Urinary bladder (tissue), 4 donors: ENCODE measurements around the gene AADACL2. TPM values are rescaled to one million over a fixed set of nuclear protein-coding genes. Genes with fewer than 3 reads are reported as not detected.

ENCODE experiments used
- DNase-seq: peaks from one replicate; pipeline ENCODE4 v3.0.0-alpha.2; 2015; ENCODE audit errors: extremely low spot score
- H3K27ac ChIP-seq: one replicate; pipeline ENCODE4 v1.5.1; 2013; ENCODE audit warnings: low read depth, mild to moderate bottlenecking, moderate library complexity
- H3K36me3 ChIP-seq: one replicate; pipeline ENCODE4 v1.6.1; 2013; ENCODE audit warnings: mild to moderate bottlenecking, moderate library complexity; ENCODE audit not compliant: insufficient read depth
- H3K4me1 ChIP-seq: one replicate; pipeline ENCODE4 v1.6.1; 2013; ENCODE audit warnings: mild to moderate bottlenecking, moderate library complexity; ENCODE audit not compliant: insufficient read depth
- H3K4me3 ChIP-seq: one replicate; pipeline ENCODE4 v1.5.1; 2013; ENCODE audit warnings: low read depth, low read length
- WGBS: extraction: QIAGEN DNeasy Blood & Tissue Kit; methylation state at CpG from one replicate; pipeline ENCODE4 v1.1.7; 2013; 5-methylcytosine and 5-hydroxymethylcytosine counted together
- polyA plus RNA-seq: library from polyadenylated mRNA; stranded (reverse); fragments of 200-250 nt; gene quantifications from one replicate; pipeline ENCODE4 v1.2.3, GENCODE V29; 2013
- total RNA-seq: library from RNA; depleted of rRNA; stranded (reverse); fragments of >200 nt; gene quantifications from one replicate; pipeline ENCODE4 v1.2.3, GENCODE V29; 2014
- donor health status: healthy with polysubstance abuse.
- donor health status: healthy.

Gene AADACL2, protein sequence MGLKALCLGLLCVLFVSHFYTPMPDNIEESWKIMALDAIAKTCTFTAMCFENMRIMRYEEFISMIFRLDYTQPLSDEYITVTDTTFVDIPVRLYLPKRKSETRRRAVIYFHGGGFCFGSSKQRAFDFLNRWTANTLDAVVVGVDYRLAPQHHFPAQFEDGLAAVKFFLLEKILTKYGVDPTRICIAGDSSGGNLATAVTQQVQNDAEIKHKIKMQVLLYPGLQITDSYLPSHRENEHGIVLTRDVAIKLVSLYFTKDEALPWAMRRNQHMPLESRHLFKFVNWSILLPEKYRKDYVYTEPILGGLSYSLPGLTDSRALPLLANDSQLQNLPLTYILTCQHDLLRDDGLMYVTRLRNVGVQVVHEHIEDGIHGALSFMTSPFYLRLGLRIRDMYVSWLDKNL
- 0.48 TPM for total RNA-seq
- 1.4 TPM for polyA plus RNA-seq

DNA sequence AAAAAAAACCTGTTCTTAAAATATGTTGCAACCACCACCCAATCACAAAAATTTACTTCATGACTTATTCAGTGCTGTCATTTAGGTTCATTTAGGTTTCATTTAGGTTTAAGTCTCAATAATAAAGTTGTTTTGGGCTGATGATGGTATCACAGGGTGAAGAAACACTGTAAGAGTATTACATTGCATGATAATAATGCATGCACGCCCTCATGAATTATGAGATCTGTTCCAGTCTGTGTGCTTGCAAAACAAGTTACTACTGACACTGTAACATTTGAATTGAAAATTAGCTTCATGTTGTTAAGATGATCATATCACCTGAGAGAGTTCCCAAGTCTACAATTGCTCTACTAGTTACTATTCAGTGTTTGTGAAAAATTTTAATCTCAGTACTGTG, at the start of gene AADACL2:
TSS of gene AADACL2 (plus strand) at position 315 of the 400 bp plus-strand sequence. CDS start 109 bp downstream, outside the sequence.
- no peak for DNase-seq
- H3K27ac ChIP-seq, result no peak within 1 kb of the TSS
- H3K36me3 ChIP-seq, result no peaks in the 10 kb centered on the region
- no peak within 1 kb of the TSS for H3K4me3 ChIP-seq
- H3K4me1 ChIP-seq, result no peaks in the 10 kb centered on the region
- 79% methylated on average over 1 of the region's 1 CpG for WGBS

DNA sequence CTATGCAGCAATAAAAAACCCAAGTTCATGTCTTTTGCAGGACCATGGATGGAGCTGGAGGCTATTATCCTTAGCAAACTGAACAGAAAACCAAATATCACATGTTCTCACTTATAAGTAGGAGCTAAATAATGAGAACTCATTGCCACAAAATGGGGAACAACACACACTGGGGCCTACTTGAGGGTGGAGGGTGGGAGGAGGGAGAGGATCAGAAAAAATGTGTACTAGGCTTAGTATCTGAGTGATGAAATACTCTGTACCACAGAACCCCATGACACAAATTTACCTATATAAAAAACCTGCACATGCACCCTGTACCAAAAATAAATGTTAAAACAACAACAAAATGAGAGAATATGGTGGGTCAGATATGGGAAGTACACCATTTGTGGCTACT, 49.6 kb upstream of the AADACL2 start:
- no peaks in the 10 kb centered on the region for H3K4me1 ChIP-seq
- H3K27ac ChIP-seq, result no peak overlapping the region
- no peaks in the 10 kb centered on the region for H3K36me3 ChIP-seq
- DNase-seq, result no peak
- H3K4me3 ChIP-seq, result no peak overlapping the region

DNA sequence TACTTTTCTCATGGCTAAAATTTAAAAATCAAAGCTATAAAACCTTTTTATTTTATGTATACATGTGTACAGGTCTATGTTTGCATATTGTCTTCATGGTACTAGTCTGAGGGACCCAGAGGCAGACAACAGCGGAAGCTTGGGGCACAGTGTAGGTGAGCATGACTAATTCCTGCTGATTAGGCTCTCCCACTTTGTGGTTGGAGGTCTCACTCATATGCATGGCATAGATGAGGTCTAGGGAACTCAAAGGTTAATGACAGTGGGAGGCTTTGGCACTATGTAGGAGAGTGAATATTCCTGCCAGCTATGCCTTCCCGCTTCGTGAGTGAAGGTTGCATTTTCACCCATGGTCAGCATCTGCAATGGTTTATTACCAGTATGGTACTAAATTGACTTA, 47.5 kb upstream of the AADACL2 start:
- H3K4me3 ChIP-seq, result no peak overlapping the region
- 91% methylated on average over 3 of the region's 3 CpGs for whole genome bisulfite sequencing
- H3K4me1 ChIP-seq, result no peaks in the 10 kb centered on the region
- no peaks in the 10 kb centered on the region for H3K36me3 ChIP-seq
- DNase-seq, result no peak
- H3K27ac ChIP-seq, result no peak overlapping the region

DNA sequence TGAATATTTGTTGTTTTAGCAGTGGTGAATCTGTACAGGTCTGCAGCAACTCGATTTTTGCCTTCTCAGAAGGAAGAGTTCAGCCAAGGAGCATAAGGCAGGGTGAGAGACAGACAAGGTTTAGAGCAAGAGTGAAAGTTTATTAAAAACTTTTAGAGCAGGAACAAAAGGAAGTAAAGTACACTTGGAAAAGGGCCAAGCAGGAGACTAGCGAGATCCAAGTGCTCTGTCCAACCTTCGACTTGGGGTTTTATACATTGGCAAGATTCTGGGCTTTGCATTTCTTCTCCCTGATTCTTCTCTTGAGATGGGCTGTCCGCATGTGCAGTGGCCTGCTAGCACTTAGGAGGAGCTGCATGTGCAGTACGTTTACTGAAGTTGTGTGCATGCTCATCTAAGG, 46.7 kb upstream of the AADACL2 start:
- H3K36me3 ChIP-seq, result no peaks in the 10 kb centered on the region
- no peak for DNase-seq
- 16% methylated on average over 5 of the region's 5 CpGs for WGBS
- H3K4me3 ChIP-seq, result no peak overlapping the region
- no peak overlapping the region for H3K27ac ChIP-seq
- no peaks in the 10 kb centered on the region for H3K4me1 ChIP-seq

DNA sequence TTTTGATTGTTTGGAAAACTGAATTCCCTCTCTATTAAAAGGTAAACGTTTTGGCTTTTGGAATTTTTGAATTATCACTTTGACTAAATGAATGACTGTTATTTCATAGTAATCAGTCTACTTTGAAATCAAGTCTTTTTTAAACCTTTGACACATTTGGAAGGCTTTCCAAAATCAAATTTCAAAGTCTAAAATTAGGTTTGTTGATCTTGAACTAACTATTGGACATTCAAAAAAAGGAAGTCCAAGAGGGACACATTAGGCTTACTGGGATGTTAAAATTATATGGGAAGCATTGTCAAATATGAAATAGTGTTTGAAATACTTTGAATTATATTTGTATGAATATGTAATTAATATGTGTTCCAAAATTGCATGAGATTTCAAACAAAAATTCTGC, 45.2 kb upstream of the AADACL2 start:
- Histone ChIP-seq H3K36me3 (no peaks in the 10 kb centered on the region), H3K4me1 (no peaks in the 10 kb centered on the region), H3K27ac (no peak overlapping the region), H3K4me3 (no peak overlapping the region)
- DNase-seq, result no peak
- WGBS, result 38% methylated on average over 1 of the region's 1 CpG

DNA sequence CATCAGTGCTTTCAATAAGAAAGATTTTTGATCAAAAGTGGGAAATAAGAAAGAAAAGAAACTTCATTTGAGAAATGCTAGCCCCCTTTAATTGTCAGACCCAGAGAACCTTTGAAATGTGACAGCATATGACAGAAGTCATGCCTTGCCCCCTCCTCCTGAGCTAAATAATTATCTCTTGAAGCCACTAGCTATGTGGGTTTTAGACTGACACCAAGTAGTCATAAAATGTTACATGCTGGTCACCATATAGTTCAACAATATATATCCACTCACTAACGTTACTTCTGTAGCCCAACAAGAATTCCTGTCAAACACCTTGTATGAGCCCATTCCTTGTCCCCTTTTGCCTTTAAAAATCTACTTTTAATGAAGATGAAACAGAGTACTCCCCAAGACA, 43.1 kb upstream of the AADACL2 start:
- Histone ChIP-seq H3K4me3 (no peak overlapping the region), H3K4me1 (no peaks in the 10 kb centered on the region), H3K27ac (no peak overlapping the region), H3K36me3 (no peaks in the 10 kb centered on the region)
- WGBS, result 91% methylated on average over 1 of the region's 1 CpG
- no peak for DNase-seq

DNA sequence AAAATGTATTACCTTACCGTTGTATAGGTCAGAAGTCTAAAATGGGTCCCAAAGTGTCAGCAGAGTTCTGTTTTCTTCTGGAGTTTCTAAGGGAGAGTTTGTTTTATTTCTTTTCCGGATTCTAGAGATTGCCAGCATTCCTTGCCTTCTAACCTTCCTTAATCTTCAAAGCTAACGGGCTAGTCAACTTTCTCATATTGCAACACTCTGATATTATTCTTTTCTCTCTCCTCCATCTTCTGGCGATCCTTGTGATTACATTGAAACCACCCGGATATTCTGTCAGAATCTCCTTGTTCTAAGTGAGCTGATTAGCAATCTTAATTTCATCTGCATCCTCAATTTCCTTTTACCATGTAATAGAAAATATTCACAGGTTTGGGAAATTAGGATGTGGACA, 36.2 kb upstream of the AADACL2 start:
- H3K4me3 ChIP-seq, result no peak overlapping the region
- 59% methylated on average over 5 of the region's 5 CpGs for WGBS
- H3K36me3 ChIP-seq, result no peaks in the 10 kb centered on the region
- no peak for DNase-seq
- no peak overlapping the region for H3K27ac ChIP-seq
- no peaks in the 10 kb centered on the region for H3K4me1 ChIP-seq

DNA sequence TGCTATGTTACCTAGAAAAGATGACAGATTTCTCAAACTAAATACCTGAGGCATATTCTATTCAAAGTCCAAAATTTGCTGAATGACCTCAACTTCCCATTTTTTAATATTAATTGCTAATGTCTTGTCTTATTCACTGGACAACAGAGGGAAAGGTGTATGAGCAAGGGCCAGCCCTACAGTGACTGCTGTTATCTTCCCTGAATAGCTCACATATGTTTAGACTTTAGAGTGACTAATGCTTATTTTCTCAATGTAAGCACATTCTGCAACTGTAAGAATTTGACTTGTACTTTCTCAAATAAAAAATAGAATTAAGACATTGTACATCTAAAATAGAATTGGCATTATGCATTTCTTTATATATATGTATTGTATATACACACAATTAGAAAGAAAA, 26.5 kb upstream of the AADACL2 start:
- Histone ChIP-seq H3K27ac (no peak overlapping the region), H3K4me3 (no peak overlapping the region), H3K4me1 (no peaks in the 10 kb centered on the region), H3K36me3 (no peaks in the 10 kb centered on the region)
- no peak for DNase-seq

DNA sequence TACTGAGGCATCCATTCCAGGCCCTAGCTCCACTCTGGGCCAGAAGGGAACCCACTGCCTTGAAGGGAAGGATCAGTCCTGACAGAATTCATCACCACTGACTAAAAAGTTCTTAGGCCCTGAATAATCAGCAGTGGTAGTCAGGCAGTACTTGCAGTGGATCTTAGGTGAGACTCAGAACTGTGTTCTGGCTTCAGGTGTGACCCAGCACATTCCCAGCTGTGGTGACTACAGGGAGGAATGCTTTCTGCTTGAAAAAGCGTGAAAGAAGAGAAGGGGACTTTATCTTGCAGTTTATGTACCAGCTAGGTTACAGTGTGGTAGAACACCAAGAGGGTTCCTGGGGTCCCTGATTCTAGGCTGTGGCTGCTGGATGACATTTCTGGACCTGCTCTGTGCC, 24.9 kb upstream of the AADACL2 start:
- no peaks in the 10 kb centered on the region for H3K4me1 ChIP-seq
- no peaks in the 10 kb centered on the region for H3K36me3 ChIP-seq
- 94% methylated on average over 1 of the region's 1 CpG for WGBS
- no peak overlapping the region for H3K4me3 ChIP-seq
- DNase-seq, result no peak
- H3K27ac ChIP-seq, result no peak overlapping the region

DNA sequence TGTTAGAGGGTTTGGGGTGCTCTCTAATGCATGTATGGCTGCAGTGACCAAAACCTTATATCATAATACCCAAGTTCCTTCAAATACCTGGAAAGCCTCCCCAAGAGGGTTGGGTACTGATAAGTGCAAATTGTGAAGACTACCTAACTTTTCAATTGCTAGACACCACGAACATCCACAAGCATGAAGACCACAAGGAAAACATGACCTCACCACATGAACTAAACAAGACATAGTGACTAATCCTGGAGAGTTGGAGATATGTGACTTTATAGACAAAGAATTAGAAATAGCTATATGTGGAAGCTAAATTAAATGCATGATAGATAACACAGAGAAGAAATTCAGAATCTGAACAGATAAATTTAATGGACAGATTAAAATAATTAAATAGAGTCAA, 23.9 kb upstream of the AADACL2 start:
- DNase-seq, result no peak
- 66% methylated on average over 1 of the region's 1 CpG for WGBS
- H3K27ac ChIP-seq, result no peak overlapping the region
- H3K4me3 ChIP-seq, result no peak overlapping the region
- no peaks in the 10 kb centered on the region for H3K4me1 ChIP-seq
- H3K36me3 ChIP-seq, result no peaks in the 10 kb centered on the region

DNA sequence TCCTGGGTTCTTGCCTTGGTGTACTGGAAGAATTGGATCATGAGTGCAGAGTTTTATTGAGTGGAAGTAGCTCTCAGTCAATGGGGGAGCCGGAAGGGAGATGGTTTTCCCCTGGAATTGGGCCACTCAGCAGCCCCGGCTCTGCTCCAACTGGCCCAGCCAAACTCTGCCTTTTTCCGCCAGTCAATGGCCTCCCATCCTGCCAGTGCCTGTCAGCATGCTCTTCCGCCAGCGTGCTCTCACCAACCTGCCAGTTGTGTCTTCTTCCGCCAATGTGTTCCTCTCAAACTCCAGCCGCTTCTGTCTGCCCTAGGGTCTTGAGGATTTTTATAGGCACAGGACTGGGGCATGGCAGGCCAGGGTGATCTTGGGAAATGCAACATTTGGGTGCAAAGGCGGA, 12.4 kb upstream of the AADACL2 start:
- DNase-seq, result no peak
- H3K36me3 ChIP-seq, result no peaks in the 10 kb centered on the region
- no peaks in the 10 kb centered on the region for H3K4me1 ChIP-seq
- H3K4me3 ChIP-seq, result no peak overlapping the region
- WGBS, result 87% methylated on average over 8 of the region's 8 CpGs
- no peak overlapping the region for H3K27ac ChIP-seq

DNA sequence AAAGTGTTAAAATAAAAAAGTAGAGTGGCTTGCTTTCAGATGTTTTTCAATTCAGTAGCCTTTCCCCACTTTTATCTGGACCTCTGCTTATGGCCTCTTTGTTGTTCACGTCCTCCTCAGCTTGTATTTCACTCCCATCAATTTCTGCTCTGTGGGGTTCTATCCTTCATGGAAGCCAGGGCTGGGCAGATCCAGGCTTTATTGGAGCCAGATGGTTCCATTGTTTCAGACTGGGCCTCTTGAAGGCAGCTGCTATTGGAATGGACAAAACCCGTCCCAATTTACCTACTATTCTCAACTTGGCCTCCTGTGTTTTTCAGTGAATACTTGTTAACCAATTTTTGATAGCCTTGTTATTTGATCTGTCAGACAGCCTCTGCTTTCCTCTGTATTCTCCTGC, 10.9 kb upstream of the AADACL2 start:
- Histone ChIP-seq H3K27ac (no peak overlapping the region), H3K4me1 (no peaks in the 10 kb centered on the region), H3K36me3 (no peaks in the 10 kb centered on the region), H3K4me3 (no peak overlapping the region)
- WGBS, result 72% methylated on average over 2 of the region's 2 CpGs
- no peak for DNase-seq

DNA sequence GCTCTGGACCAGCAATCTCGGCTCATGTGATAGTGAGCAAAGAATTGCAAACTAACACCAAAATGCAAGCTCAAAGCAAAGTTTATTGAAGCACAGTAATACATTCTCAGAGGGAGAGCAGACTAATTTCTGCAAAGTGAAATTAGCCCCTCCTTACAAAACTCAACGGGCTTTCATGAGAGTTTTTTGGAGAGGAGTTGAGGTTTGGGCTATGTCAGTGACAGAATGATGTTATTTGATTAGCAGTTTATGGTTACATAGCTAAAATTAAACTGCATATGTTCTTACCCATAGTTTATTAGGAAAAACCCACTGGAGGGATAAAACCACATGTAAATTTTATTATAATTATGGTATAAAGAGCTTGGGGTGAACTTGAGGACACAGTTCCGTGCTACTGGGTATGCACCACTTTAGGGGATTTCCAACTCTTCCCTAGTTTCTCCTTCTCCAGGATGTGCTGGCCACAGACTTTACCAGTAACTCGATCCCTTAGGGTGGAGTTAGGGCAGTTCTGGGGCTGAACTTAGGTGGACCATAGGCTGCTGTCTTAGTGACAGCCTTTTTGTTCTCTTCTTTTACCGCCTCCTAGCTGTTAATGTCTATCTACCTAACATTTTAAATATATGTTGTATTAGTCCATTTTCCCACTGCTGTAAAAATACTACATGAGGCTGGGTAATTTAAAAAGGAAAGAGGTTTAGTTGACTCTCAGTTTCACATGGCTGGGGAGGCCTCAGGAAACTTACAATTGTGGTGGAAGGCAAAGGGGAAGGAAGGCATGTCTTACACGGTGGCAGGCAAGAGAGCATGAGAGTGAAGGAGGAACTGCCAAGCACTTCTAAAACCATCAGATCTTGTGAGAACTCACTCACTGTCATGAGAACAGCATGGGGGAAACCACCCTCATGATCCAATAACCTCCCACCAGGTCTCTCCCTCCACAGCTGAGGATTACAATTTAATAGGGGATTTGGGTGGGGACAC, 8.9 kb upstream of the AADACL2 start:
- DNase-seq, result no peak
- H3K4me1 ChIP-seq, result no peaks in the 10 kb centered on the region
- no peak overlapping the region for H3K27ac ChIP-seq
- WGBS, result 81% methylated on average over 6 of the region's 6 CpGs
- H3K36me3 ChIP-seq, result no peaks in the 10 kb centered on the region
- H3K4me3 ChIP-seq, result no peak overlapping the region

DNA sequence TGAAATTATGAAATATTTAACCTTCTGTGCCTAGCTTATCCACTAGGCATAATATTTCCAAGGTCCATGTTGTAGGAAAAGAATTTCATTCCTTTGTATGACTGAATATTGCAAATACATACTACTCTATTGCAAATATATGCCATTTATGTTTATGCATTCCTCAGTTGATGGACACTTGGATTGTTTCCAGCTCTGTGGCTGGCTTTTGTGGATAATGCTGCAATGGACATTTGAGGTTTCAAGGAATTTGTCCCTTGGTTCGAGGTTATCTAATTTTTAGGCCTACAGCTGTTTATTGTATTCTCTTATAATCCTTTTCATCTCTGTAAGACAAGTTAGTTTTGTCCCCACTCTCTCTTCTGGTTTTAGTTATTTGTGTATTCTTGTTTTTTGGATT, 7.7 kb upstream of the AADACL2 start:
- H3K4me1 ChIP-seq, result no peaks in the 10 kb centered on the region
- H3K27ac ChIP-seq, result no peak overlapping the region
- DNase-seq, result no peak
- no peak overlapping the region for H3K4me3 ChIP-seq
- H3K36me3 ChIP-seq, result no peaks in the 10 kb centered on the region
- WGBS, result 63% methylated on average over 1 of the region's 1 CpG
